ENCODE data around the gene FEN1. TPM values are rescaled to one million over a fixed set of nuclear protein-coding genes. Genes with fewer than 3 reads are reported as not detected.

The FEN1 gene
- total and polyA plus RNA-seq, 2 of the 8 experiments (the other 6 are each of a cell fraction or from before 2014, with no cell fraction given), result 52.6 to 86.1 TPM

DNA sequence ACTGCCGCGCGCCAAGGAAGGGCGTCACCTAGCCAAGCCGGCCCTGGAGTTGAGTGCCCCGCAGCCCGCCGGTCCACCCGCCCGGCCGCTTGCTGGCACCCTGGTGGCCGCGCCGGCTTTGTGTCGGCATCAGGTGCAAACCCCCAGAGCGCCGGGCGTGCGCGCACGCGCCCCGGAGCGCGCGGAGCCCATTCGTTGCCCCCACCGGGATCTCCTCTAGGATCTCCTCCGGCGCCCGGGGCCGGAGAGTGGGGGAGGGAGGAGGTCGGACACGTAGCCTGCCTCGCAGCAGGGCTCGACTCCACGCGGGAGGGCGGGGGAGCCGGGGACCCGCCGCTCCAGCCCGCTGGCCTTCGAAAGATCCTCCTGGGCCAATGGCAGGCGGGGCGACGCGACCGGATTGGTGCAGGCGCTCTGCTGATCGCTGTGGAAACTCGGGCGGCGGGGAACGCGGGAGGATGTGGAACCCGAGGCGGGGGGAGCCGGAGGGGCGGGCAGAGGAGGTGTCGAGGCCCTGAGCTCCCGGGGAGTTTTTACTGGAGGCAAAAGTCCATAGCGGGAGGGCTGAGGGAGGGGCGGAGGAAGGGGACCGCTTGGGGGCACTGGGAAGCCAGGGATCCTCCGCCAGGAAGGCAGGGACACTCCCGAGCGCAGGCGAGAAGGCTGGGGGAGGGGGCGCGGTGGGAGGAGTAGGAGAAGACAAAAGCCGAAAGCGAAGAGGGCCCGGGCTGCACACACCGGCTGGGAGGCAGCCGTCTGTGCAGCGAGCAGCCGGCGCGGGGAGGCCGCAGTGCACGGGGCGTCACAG, 35.1 kb downstream of the FEN1 start, which contains the start of gene FADS2 (continued):
- TF ChIP-seq EZH2 (IDR thresholded peaks at IDR 0.05; ENCODE audit: low read depth, low read length, severe bottlenecking) (no peak), POLR2AphosphoS5 (IDR thresholded peaks at IDR 0.05; ENCODE audit: low read depth, low read length) (no peak; the same call in none of the 2 replicates), POLR2A (IDR thresholded peaks at IDR 0.05; ENCODE audit: control extremely low read depth in 1 of 2, low read depth in 2 of 2, low read length in 2 of 2) (peak; percentile 78 to 87; a peak in 2 of 3 replicates), KDM4A (IDR thresholded peaks at IDR 0.05; ENCODE audit: low read depth, low read length, severe bottlenecking) (no peak), RBBP5 (IDR thresholded peaks at IDR 0.05; ENCODE audit: borderline replicate concordance, low read depth, low read length) (no peak; the same call in 1 of the 2 replicates), RAD21 (IDR thresholded peaks at IDR 0.05 in 1 of 2, conservative IDR thresholded peaks at IDR 0.05 in 1 of 2; ENCODE audit: low read depth in 2 of 2, low read length in 2 of 2) (no peak), JUN (IDR thresholded peaks at IDR 0.05; ENCODE audit: low read depth, low read length) (no peak), HDAC6 (IDR thresholded peaks at IDR 0.05; ENCODE audit: low read depth, low read length) (no peak), MAFK (IDR thresholded peaks at IDR 0.05; ENCODE audit: low read depth, low read length) (no peak), SIX5 (IDR thresholded peaks at IDR 0.05; ENCODE audit: low read depth, low read length) (no peak), BACH1 (IDR thresholded peaks at IDR 0.05; ENCODE audit: low read length) (peak; percentile 65; the same call in 1 of the 2 replicates), EGR1 (IDR thresholded peaks at IDR 0.05; ENCODE audit: borderline replicate concordance, low read depth, low read length) (no peak), GTF2F1 (IDR thresholded peaks at IDR 0.05; ENCODE audit: borderline replicate concordance, low read depth, low read length) (no peak), SAP30 (IDR thresholded peaks at IDR 0.05; ENCODE audit: insufficient read depth, insufficient replicate concordance, low read length) (no peak), FOSL1 (IDR thresholded peaks at IDR 0.05; ENCODE audit: insufficient read depth, low read depth, low read length) (no peak), KDM5A (IDR thresholded peaks at IDR 0.05; ENCODE audit: low read length) (no peak), POU5F1 (IDR thresholded peaks at IDR 0.05; ENCODE audit: low read depth, low read length) (no peak), KDM1A (IDR thresholded peaks at IDR 0.05; ENCODE audit: borderline replicate concordance, low read length) (no peak), PHF8 (conservative IDR thresholded peaks at IDR 0.05; ENCODE audit: low read depth, low read length) (peak; percentile 71)
- TF ChIP-seq, protein P1, sequence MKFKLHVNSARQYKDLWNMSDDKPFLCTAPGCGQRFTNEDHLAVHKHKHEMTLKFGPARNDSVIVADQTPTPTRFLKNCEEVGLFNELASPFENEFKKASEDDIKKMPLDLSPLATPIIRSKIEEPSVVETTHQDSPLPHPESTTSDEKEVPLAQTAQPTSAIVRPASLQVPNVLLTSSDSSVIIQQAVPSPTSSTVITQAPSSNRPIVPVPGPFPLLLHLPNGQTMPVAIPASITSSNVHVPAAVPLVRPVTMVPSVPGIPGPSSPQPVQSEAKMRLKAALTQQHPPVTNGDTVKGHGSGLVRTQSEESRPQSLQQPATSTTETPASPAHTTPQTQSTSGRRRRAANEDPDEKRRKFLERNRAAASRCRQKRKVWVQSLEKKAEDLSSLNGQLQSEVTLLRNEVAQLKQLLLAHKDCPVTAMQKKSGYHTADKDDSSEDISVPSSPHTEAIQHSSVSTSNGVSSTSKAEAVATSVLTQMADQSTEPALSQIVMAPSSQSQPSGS (IDR thresholded peaks at IDR 0.05; ENCODE audit: low read length), result no peak
